SK-N-MC (cell line): ENCODE results near the gene CDH23.

Experiments
- DNase-seq: peaks from one replicate; pipeline ENCODE4 v3.0.0-alpha.2; 2011; ENCODE audit warnings: low read depth, low spot score
- H3K27ac ChIP-seq: fragments of 200-600 bp; sonication (generic); 2 replicates; pipeline ENCODE4 v1.5.1; 2016; ENCODE audit warnings: mixed run types
- H3K36me3 ChIP-seq: fragments of 200-600 bp; sonication (generic); 2 replicates; pipeline ENCODE4 v1.6.1; 2017; ENCODE audit warnings: antibody characterized with exemption, low read length, mixed read lengths; ENCODE audit not compliant: insufficient read depth
- H3K4me3 ChIP-seq: fragments of 200-600 bp; sonication (generic); 2 replicates; pipeline ENCODE4 v1.5.1; 2016
- H3K9ac ChIP-seq: fragments of 200-600 bp; sonication (generic); 2 replicates; pipeline ENCODE4 v1.8.0; 2017; ENCODE audit warnings: mixed run types, mixed read lengths; ENCODE audit not compliant: insufficient read length
- H3K9me3 ChIP-seq: fragments of 200-600 bp; sonication (generic); 2 replicates; pipeline ENCODE4 v1.6.1; 2017; ENCODE audit warnings: low read depth, mild to moderate bottlenecking, antibody characterized with exemption, low read length, moderate library complexity, mixed read lengths
- EZH2 ChIP-seq: fragments of 200-600 bp; sonication (generic); IDR thresholded peaks from one replicate; pipeline ENCODE4 v1.6.1; 2017; ENCODE audit warnings: antibody characterized with exemption
- FOXP2 ChIP-seq: optimal IDR thresholded peaks from 2 replicates; pipeline ENCODE3; 2011; ENCODE audit warnings: mild to moderate bottlenecking, moderate library complexity; ENCODE audit not compliant: insufficient read depth; ENCODE audit errors: extremely low read length, control extremely low read depth
- POLR2AphosphoS5 ChIP-seq: IDR thresholded peaks from 2 replicates; pipeline ENCODE4 v1.6.1; 2012; ENCODE audit warnings: mild to moderate bottlenecking, low read depth, low read length, borderline replicate concordance

Gene CDH23

DNA sequence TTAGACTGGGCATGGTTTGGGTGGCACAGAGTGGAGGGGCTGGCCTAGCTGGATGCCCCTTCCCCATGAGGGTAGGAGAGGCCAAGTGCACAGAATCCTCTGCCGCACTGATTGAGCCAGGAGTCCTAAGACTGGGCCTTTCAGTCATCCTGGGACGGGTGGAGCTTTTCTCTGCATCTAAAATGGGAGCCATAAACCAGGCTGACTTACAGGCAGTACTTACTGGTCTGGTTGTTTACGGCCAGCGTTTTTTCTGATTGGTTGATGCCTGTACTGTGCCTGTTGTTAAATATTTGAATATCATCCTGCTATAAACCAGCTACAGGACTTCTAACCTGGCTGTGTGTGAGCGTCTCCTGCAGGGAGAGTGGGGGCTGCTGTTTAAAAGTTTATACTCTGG is 107.8 kb downstream of the CDH23 start:
- no peak for DNase-seq
- no peak overlapping the region for H3K9ac ChIP-seq
- H3K9me3 ChIP-seq: no peaks in the 10 kb centered on the region
- TF ChIP-seq FOXP2: no peak
- no peak overlapping the region for H3K27ac ChIP-seq
- no peak overlapping the region for H3K4me3 ChIP-seq
- no peaks in the 10 kb centered on the region for H3K36me3 ChIP-seq

DNA sequence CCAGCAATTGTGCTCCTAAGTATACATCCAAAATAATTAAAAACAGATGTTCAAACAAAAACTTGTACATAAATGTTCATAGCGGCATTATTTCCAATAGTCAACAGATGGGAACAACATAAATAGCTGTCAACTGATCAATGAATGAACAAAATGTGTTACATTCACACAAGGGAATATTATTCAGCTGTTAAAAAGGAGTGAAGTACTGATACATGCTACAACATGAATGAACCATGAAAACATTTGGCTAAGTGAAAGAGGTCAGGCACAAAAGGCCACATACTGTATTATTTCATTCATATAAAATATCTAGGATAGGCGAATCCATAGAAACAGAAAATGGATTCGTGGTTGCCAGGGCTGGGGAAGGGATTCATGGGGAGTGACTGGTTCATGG is 109.1 kb downstream of the CDH23 start:
- TF ChIP-seq POLR2AphosphoS5 (no peak), FOXP2 (no peak), EZH2 (no peak)
- Histone ChIP-seq H3K4me3 (no peak overlapping the region), H3K9ac (no peak overlapping the region), H3K27ac (no peak overlapping the region), H3K36me3 (no peaks in the 10 kb centered on the region), H3K9me3 (no peaks in the 10 kb centered on the region)
- no peak for DNase-seq

DNA sequence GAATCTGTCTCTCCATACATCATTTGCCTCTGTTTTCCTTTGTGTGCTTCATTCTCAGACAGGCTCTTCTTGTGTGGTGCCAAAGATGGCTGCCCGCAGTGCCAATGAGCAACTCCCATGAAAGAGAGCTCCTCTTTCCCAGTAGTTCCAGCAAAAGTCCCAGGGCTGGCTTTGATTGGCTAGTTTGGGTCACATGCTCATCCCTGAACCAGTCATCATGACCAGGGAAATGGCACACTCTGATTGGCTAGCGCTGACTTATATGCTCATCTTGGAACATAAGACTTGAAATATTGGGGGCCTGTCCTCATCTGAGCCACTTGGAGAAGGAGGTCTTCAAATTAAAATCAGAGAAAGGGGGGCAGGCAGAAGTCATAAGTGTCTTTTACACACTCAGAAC is 112.7 kb downstream of the CDH23 start:
- Histone ChIP-seq H3K9me3 (no peaks in the 10 kb centered on the region), H3K36me3 (no peaks in the 10 kb centered on the region), H3K4me3 (no peak overlapping the region), H3K27ac (no peak overlapping the region), H3K9ac (no peak overlapping the region)
- no peak for DNase-seq
- TF ChIP-seq POLR2AphosphoS5 (no peak), EZH2 (no peak), FOXP2 (no peak)

DNA sequence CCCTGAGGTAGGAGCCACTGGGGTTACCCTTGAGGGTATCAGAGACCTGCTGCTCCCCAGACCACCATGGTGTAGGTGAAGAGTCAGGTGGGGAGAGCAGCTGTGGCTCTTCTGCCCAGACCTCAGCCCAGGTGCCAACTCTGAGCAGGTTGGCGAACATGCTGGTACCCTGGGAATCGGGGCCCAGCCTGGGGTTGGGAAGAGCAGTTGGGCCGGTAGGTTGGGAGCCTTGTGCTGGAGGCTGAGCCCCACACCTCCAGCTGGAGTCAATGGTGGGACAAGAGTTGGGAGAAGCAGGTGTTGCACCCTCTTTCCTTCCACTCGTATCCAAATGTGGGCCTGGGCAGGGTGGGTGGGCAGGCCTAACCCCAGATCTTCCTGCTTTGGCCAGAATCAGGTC is 114.5 kb downstream of the CDH23 start:
- no peak for TF ChIP-seq POLR2AphosphoS5
- TF ChIP-seq FOXP2: no peak
- TF ChIP-seq EZH2: no peak

DNA sequence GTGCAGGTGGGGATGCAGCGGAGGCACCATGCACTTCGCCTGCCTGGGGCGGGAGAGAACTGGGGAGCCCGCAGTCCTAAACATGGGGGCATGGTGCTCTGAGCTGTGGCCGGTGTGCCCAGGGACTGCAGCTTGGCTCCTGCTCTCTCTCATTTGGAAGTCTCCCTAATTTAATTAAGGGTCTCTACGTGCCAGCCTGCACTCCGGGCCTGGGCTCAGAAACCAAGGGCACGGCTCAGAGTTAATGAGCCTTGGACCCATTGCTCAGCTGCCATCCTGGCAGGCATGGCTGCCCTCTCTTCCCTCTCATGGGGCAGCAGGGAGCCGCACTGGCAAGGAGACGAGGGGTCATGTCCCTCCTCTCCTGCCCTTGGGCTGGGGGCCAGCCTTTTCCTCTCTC is 115.6 kb downstream of the CDH23 start:
- TF ChIP-seq POLR2AphosphoS5 (no peak), EZH2 (no peak)

More for the DNA sequence above, 114.5 kb downstream of the CDH23 start:
- no peak overlapping the region for H3K27ac ChIP-seq
- no peaks in the 10 kb centered on the region for H3K9me3 ChIP-seq
- no peak overlapping the region for H3K9ac ChIP-seq
- DNase-seq: no peak
- H3K36me3 ChIP-seq: no peaks in the 10 kb centered on the region
- H3K4me3 ChIP-seq: no peak overlapping the region

DNA sequence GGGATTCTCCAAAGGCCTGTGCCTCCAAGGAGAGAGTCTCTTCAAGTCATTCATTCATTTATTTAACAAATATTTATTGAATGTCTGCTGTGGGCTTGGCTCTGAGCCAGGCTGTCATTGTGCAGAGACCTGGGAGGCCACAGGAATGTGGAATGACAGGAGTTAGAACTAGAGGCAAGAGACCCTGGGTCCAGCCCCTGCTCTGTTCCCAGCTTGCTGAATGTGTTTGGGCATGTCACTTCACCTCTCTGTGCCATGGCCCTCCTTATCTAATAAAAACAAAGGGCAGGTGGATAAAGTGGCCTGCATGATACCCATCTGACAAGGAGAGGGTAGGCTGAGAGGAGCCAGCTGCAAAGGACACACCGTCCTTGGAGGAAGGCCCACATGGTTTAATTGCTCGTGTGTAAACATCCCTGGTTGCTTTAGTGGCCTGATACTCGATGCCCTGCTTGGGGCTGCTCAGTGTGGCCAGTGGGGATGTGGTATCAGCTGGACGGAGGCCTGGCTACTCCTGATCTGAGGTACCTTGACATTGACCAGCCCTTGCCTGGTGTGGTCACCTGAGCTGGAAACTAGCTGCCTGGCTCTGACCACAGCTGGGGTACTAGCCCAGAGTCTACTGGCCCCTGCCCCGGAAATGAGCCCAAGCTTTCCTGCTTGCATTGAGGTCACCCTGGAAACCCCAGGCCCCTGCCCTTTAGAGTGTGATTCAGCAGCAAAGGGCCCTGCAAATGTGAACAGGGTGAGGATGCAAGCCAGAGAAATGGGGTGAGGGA is 116.2 kb downstream of the CDH23 start:
- H3K36me3 ChIP-seq: no peaks in the 10 kb centered on the region
- no peak for DNase-seq
- no peaks in the 10 kb centered on the region for H3K9me3 ChIP-seq
- H3K27ac ChIP-seq: no peak overlapping the region
- no peak for TF ChIP-seq FOXP2
- H3K9ac ChIP-seq: no peak overlapping the region
- H3K4me3 ChIP-seq: no peak overlapping the region

More for the DNA sequence above, 115.6 kb downstream of the CDH23 start:
- H3K9ac ChIP-seq: no peak overlapping the region
- H3K9me3 ChIP-seq: no peaks in the 10 kb centered on the region
- H3K27ac ChIP-seq: no peak overlapping the region
- no peak overlapping the region for H3K4me3 ChIP-seq
- DNase-seq: no peak
- no peaks in the 10 kb centered on the region for H3K36me3 ChIP-seq

DNA sequence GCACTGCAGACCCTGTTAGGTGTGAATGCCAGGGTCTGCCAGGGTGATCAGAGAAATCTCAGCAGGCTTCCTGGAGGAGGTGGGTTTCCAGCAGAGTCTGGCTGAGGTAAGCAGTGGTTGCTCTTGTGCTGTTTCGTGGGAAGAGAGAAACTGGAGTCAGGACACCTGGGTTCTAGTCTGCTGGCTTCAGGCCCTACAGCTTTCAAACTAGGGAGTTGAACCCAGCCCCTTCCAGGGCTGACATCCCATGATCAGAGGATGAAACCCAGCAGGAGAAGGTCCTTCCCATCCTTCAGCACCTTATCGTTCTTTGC is 116.8 kb downstream of the CDH23 start:
- Histone ChIP-seq H3K9ac (no peak overlapping the region), H3K27ac (no peak overlapping the region), H3K36me3 (no peaks in the 10 kb centered on the region), H3K4me3 (no peak overlapping the region), H3K9me3 (no peaks in the 10 kb centered on the region)
- TF ChIP-seq FOXP2 (no peak), EZH2 (no peak), POLR2AphosphoS5 (no peak)
- no peak for DNase-seq

DNA sequence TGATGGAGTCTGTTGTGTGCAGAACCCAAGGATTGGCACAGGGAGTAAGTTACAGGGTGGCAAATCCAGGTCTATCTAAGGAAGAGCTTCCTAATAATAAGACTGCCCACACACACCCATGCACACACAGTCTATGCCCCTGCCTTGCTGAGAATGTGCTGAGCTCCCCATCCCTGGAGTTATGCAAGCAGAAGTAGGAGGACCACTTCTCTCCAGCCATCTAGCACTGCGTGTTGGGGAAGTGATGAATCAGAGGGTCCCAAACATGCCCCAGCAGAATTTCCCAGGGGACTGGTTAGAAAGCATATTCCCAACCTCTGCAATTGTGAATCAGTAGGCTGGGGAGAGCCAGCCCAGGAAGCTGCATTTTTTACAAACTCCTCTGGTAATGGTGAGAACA is 117.2 kb downstream of the CDH23 start:
- Histone ChIP-seq H3K27ac (no peak overlapping the region), H3K9ac (no peak overlapping the region)

DNA sequence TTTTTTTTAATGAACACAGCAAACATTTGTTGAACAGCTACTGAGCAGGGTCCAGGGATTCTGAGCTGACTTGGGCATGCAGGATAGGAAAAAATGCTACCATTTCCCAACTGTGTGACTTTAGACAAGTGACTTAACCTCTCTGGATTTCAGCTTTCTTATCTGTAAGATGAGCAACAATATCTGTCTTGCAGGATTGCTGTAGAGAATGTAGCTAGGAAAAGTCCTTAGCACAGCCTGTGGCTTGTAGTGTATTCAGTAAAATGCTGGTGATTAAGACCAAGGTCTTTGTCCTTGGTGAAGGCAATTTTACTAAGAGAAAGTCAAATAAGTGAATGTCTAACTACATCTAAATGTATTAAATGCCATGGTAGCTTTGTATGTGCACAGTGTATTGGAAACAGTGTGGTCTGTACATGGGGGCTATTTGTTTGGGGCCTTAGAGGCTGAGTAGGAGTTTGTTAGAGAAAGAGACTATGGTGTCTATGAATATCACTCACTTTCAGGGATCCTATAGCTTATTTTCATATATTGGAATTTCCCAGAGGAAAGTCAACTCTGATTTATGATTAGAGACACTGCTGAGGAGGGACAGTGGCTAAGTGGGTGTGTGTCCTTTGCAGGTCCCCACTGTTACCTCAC is 118.9 kb downstream of the CDH23 start:
- TF ChIP-seq FOXP2 (no peak), EZH2 (no peak), POLR2AphosphoS5 (no peak)
- no peaks in the 10 kb centered on the region for H3K36me3 ChIP-seq
- no peak overlapping the region for H3K9ac ChIP-seq
- H3K4me3 ChIP-seq: no peak overlapping the region
- DNase-seq: no peak
- no peak overlapping the region for H3K27ac ChIP-seq
- no peaks in the 10 kb centered on the region for H3K9me3 ChIP-seq

More for the DNA sequence above, 117.2 kb downstream of the CDH23 start:
- H3K4me3 ChIP-seq: no peak overlapping the region
- H3K9me3 ChIP-seq: no peaks in the 10 kb centered on the region
- TF ChIP-seq EZH2: no peak
- TF ChIP-seq FOXP2: no peak
- no peak for TF ChIP-seq POLR2AphosphoS5
- DNase-seq: no peak
- H3K36me3 ChIP-seq: no peaks in the 10 kb centered on the region
